Measurements from ENCODE around the gene FMNL1.

The FMNL1 gene

GRCh38 chr17:45256114-45256966 lies 34.7 kb downstream of the FMNL1 start:
- DNase-seq (ENCODE audit: low read depth) = no peak

- DNase-seq (ENCODE audit: low read depth) = no peak
Observed at GRCh38 chr17:45257115-45257514, 35.4 kb downstream of the FMNL1 start.

GRCh38 chr17:45258981-45259380 lies 37.3 kb downstream of the FMNL1 start:
- DNase-seq (ENCODE audit: low read depth) = no peak

GRCh38 chr17:45260204-45260783 lies 38.6 kb downstream of the FMNL1 start:
- DNase-seq (ENCODE audit: low read depth) = no peak

- DNase-seq (ENCODE audit: low read depth) = peak; percentile 59
Observed at GRCh38 chr17:45261577-45262515, 40.2 kb downstream of the FMNL1 start, which contains the start of gene SPATA32. Gene SPATA32, minus strand, starts transcription at chr17:45262094. Its CDS starts 78 bp downstream, at chr17:45262016.

- no peak for DNase-seq (ENCODE audit: low read depth)
Observed at GRCh38 chr17:45262516-45263476, 41.1 kb downstream of the FMNL1 start.

- DNase-seq (ENCODE audit: low read depth) = no peak
Observed at GRCh38 chr17:45263477-45263860, 41.8 kb downstream of the FMNL1 start.

GRCh38 chr17:45264430-45264829 lies 42.7 kb downstream of the FMNL1 start:
- DNase-seq (ENCODE audit: low read depth) = no peak

- DNase-seq (ENCODE audit: low read depth) = no peak
Observed at GRCh38 chr17:45264988-45265387, 43.3 kb downstream of the FMNL1 start.

DNA sequence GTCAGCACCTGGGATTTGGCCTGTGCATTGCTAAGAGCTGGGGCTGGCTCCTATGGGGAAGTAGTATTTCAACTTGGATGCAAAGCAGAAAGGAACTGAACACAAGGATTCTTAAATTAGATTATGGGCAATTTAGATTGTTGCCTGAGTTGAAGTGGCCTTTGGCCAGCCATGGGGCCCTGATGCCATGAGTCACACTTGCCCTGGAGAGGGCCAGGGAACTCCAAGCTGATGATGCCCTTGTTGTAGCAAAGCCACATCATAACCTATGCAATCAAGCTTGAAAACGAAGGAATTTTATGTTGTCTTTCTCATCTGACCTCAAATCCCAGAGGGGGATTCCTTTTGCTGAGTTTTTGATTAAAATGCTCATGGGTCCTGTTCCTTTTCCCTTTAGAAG lies 44.1 kb downstream of the FMNL1 start:
- DNase-seq (ENCODE audit: low read depth) = peak; percentile 88

DNA sequence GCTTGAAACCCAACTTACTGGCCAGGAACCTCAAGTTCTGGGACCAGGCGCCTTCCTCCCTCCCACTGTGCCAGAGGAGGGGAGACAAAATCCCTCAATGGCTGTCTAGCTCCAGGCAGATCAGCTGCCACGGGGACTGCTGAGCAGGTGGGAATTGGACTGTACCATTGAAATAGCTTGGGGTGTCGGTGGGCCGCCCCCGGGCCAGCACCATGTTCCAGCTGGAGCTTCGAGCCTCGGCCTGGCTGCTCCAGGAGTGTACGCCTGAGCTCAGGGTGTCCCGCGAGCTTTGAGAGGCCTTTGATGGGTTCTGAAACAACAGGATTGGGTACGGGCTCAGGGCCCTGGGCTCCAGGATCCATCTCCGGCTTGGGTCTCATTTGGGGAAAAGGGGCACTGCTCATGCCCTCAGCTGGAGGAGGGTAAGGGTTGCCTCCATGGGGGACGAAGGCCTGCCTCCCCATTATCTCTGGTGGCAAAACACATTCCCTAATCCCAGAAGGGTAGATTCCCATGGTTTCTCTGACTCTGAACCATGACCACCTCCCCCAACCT lies 44.8 kb downstream of the FMNL1 start:
- DNase-seq (ENCODE audit: low read depth) = no peak

GRCh38 chr17:45267436-45268055 lies 45.9 kb downstream of the FMNL1 start:
- DNase-seq (ENCODE audit: low read depth) = no peak

- DNase-seq (ENCODE audit: low read depth) = no peak
Observed at GRCh38 chr17:45269912-45270311, 48.2 kb downstream of the FMNL1 start.

DNA sequence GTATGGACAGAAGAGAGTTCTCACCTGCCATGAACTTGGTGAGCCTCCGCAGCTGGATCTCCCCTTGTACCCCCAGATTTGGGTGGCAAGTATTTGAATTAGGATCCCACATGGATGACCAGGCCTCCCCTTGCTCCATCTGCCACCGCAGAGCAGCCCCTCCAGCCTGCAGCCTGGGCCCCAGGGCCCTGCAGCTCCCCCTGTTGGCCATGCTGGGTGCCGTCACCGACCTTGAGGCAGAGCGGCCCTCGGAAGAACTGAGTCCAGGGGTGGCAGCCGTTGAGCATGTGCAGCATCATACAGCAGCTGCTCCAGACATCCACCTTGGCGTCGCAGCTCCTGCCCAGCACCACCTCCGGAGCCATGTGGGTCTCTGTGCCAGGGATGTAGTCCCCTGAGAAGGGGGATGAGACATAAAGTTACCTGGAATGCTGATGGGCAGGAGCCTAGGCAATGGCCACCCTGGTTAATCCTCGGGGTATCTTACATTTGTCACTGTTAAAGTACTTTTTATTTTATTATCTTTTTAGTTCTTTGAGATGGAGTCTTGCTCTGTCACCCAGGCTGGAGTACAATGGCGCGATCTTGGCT lies 49.2 kb downstream of the FMNL1 start:
- DNase-seq (ENCODE audit: low read depth) = peak; percentile 47

- no peak for DNase-seq (ENCODE audit: low read depth)
Observed at GRCh38 chr17:45271603-45272002, 49.9 kb downstream of the FMNL1 start.

GRCh38 chr17:45273551-45273957 lies 51.9 kb downstream of the FMNL1 start:
- no peak for DNase-seq (ENCODE audit: low read depth)

DNA sequence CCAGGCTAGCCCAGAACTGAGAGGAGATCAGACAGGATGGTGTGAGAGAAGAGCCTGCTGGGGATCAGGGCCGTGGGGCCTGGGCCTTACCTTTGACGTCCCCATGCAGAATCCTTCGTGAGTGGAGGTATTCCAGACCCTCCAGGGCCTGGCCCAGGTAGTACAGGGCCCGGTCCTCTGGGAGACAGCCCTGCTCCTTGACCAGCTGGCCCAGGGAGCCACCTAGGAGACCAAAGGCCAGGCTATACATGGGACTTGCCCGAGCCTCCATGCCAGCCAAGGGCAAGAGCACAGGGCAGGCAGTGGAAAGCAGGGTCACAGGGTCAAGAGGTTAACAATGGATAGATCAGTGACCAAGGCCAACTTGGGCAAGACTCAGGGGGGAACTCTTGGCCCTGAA lies 52.3 kb downstream of the FMNL1 start:
- no peak for DNase-seq (ENCODE audit: low read depth)

- no peak for DNase-seq (ENCODE audit: low read depth)
Observed at GRCh38 chr17:45276031-45276430, 54.3 kb downstream of the FMNL1 start.

DNA sequence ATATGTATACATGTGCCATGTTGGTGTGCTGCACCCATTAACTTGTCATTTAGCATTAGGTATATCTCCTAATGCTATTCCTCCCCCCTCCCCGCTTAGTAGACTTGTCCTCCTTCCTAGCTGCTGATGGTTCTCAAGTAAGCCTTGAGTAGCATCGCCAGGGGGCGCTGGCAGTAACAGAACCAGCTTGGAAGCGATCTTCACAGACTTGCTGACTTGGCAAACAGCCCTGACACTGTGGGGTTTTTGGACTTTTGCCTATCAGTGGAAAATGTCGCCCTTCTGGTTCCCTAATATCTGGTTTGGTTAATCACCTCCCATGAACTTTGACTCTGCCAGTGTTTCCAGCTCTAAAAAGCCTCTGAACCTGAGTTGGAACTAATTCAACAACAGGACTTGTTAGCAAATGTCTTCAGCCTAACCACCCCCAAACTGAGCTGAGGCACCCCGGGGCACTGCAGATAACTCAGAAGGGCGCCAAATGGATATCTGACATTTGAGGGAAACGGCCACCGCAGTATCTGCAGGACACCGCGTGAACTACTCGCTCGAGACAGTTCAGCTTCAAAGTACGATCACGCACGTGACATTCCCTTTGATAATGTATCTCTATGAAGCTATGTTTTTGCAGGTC lies 55.6 kb downstream of the FMNL1 start:
- DNase-seq (ENCODE audit: low read depth) = peak; percentile 96

- no peak for DNase-seq (ENCODE audit: low read depth)
Observed at GRCh38 chr17:45277992-45278391, 56.3 kb downstream of the FMNL1 start.

All from ELR (cell line).